Motor neuron (in vitro differentiated cells): ENCODE results near the gene FBXL14. TPM values are rescaled to one million over a fixed set of nuclear protein-coding genes. Genes with fewer than 3 reads are reported as not detected.
A peak's percentile ranks its signal among the peaks of the same experiment; 100 is the strongest.

Experiments used
- ATAC-seq, 8 experiments: fragments of 200-7000 bp; cut with Tn5 transposase; replicated peaks in 6 of 8; 2 replicates each; pipeline ENCODE4 v1.8.0; 2021; ENCODE audit warnings: mild to moderate bottlenecking in 8 of 8, moderate library complexity in 8 of 8
- H3K27ac ChIP-seq, 2 donors: fragments of 250-450 bp; sonication (Bioruptor Pico); 2 replicates each; pipeline ENCODE4 v1.9.0; 2021; ENCODE audit warnings: antibody characterized with exemption in 2 of 2, mild to moderate bottlenecking in 2 of 2, moderate library complexity in 1 of 2
- H3K4me1 ChIP-seq, 2 donors: fragments of 250-450 bp; sonication (Bioruptor Pico); replicated peaks in 1 of 2; 2 replicates each; pipeline ENCODE4 v1.6.1; 2021; ENCODE audit warnings: antibody characterized with exemption in 2 of 2, mild to moderate bottlenecking in 2 of 2, moderate library complexity in 1 of 2
- H3K4me3 ChIP-seq, 5 donors: fragments of 250-450 bp; sonication (Bioruptor Pico); 2 replicates each; pipeline ENCODE4 v1.9.0; 2021; ENCODE audit warnings: antibody characterized with exemption in 5 of 5, mild to moderate bottlenecking in 5 of 5, moderate library complexity in 4 of 5
- WGBS, 10 experiments: fragments of 450-650 bp; shearing (Covaris generic); methylation state at CpG; one replicate each; pipeline ENCODE4 v1.0.0; 2022; 5-methylcytosine and 5-hydroxymethylcytosine counted together
- in situ Hi-C, 9 experiments: fragments of 400-800 bp; cut with MboI; loops; one replicate each; pipeline ENCODE4 v1.15.0; 2021; ENCODE audit warnings: low sequenced_read_pairs in 9 of 9, low pct_unique_long_range_greater_than_20kb in 2 of 9; ENCODE audit not compliant: unreplicated experiment in 9 of 9
- total RNA-seq, 8 experiments: library from RNA; unstranded; fragments of 300-600 nt; gene quantifications; 2 replicates each; pipeline versions ENCODE4 v1.2.3 to v1.2.4, GENCODE V29; 2022

The FBXL14 gene
- total RNA-seq, 8 experiments from 2014 or later = 5.6 to 25.6 (median 10.0) TPM

DNA sequence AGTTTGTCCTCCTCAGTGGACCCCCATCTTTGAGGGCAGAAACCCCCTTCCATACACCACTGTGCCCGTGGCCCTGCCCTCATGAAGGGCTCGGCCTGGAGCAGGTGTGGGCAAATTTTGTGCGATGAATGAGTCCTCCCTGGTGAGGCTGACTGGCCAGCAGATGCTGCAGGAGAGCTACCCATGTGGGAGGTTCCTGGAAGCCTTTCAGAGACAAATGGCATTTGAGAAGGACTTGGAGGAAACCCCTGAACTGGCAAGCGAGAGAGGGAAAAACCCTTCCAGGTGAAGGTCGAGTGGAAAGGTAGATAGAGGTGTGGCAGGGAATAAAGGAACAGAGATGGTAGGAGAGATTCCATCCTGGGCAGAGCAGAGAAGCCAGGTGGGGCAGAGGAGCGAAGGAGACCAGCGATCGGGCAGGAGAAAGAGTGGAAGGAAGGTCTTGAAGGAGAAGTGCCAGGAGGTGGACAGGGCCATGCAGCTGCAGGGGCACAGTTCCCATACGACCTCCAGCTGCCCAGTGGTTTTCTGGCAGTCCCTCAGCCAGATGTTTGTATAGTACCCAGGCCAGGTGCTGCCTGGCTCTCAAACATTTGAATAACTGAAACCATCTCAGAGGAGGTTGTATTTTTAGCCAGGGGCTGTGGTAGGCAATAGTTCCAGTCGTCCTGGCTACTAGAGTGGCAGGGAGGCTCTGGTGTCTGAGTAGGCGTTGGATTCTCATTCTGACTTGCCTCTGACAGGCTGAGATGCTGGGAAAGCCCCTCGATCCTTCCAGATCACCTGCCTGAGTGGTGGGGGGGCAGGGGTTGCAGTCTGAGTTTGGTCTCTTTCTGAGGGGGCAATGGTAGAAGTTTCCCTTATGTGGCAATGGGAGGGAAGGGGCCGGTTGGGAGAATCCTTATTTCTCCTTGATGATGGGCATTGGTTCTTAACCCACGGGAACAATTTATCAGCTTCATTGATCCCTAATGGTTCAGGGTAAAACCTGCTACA, 40.1 kb downstream of the FBXL14 start:
- Histone ChIP-seq H3K27ac (no peak overlapping the region), H3K4me3 (no peak overlapping the region), H3K4me1 (no peaks in the 10 kb centered on the region)
- 40 to 100% (median 81%) methylated on average over 1 to 11 of the region's 14 CpGs; no CpG with 5 or more reads in 1 of the 10 experiments for WGBS, 10 experiments
- no peak for ATAC-seq
- in situ Hi-C loops = loop anchor here in 1 of 9 experiments (25.0 kb wide), 1 partner anchor 442 kb away; no protein-coding TSS in a partner anchor

DNA sequence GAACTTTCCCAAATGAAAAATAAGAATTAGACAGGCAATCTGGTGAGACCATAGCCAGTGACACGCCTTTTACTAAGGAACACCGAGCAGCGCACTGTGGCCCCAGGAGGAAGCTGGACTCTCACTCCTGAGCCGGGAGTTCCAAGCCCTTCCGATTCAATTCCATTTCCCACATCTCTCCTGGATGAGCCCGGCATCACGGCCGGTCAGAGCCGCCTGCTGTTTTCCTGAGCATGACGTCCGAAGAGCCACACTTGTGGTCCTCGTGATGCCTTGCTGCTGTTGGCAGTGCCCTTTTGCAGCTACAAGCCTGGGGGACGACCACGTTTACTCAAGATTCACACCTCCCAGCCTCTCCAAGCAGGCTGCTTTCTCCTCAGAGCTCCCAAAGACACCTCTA, 40.8 kb downstream of the FBXL14 start:
- no peak overlapping the region for H3K4me3 ChIP-seq
- WGBS, 10 experiments = 24 to 100% (median 86%) methylated on average over 1 to 13 of the region's 14 CpGs; no CpG with 5 or more reads in 2 of the 10 experiments
- no peak overlapping the region for H3K27ac ChIP-seq
- ATAC-seq = no peak
- H3K4me1 ChIP-seq = no peaks in the 10 kb centered on the region
- in situ Hi-C loops = loop anchor here in 1 of 9 experiments (25.0 kb wide), 1 partner anchor 441 kb away; no protein-coding TSS in a partner anchor

DNA sequence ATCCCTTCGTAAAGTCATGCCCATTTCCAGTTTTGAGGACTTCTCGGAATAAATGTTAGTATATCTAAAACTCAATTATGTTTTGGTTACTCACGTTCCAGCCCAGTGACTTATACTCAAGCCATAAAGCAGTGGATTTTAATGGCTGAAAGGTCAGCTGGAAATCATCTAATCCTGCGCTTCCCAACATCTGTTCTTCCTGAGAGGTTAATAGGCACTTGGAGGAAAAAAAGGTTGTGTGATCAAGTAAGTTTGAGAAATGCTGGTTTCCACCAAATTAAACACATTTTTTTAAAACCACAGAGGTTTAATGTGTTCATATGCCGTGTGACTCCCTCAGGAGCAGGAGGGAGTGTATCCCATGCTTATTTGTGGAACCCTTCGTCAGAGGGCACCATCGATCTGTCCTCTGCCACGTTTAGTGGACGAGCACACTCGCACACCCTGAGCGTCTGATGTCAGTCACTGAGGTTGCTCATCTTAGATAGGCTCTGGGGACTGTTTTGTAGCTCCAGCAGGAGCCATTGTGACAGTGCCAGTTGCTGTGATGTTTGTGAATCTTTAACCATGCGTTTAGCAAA, 41.4 kb downstream of the FBXL14 start:
- in situ Hi-C loops = loop anchor here in 1 of 9 experiments (25.0 kb wide), 1 partner anchor 441 kb away; no protein-coding TSS in a partner anchor
- peak in 1 of 8 experiments; percentile 53 for ATAC-seq
- WGBS, 10 experiments = 18 to 92% (median 73%) methylated on average over 1 to 11 of the region's 12 CpGs
- no peak overlapping the region for H3K4me3 ChIP-seq
- H3K4me1 ChIP-seq = no peaks in the 10 kb centered on the region
- H3K27ac ChIP-seq = no peak overlapping the region

DNA sequence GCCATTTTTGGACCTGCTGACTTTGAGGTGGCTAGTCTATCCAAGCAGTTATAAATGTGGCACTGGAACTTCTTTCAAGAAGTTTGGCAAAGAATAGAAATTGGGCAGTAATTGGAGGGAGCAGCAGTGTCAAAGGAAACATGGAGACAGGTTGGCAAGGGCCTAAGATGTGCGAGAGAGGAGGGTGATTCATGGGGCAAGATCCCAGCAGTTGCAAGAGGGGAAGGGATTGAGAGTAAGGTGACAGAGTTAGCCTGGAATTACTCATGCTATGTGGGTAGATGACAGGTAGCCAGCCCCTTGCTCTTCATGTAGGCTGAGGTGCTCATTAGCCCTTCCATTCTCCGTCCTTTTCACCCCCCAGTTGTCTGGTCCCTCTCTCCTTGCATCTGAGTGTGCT, 42.2 kb downstream of the FBXL14 start:
- no peak for ATAC-seq
- in situ Hi-C loops = loop anchor here in 1 of 9 experiments (25.0 kb wide), 1 partner anchor 440 kb away; no protein-coding TSS in a partner anchor
- no peak overlapping the region for H3K27ac ChIP-seq
- no peaks in the 10 kb centered on the region for H3K4me1 ChIP-seq
- no peak overlapping the region for H3K4me3 ChIP-seq
- 80 to 100% (median 90%) methylated on average over 1 to 2 of the region's 2 CpGs; no CpG with 5 or more reads in 6 of the 10 experiments for WGBS, 10 experiments

DNA sequence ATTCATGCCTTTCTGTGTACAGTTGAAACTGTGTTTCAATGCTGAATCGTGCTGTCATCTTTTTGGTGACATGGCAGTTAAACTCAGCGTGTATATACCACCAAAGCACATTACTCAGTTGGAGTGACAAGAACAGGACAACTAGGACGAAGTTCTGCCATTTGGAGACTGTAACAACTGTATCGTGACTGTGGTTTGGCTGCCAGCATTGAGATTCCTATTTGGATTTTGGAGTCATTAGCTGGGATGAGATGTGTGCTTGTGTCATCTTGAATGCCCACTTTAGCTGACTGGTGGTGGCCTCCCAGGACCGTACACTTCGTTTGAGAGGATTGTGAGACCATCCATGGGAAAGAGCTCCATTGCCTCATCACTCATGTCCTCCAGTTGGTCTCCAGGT, 42.9 kb downstream of the FBXL14 start:
- WGBS, 10 experiments = 44 to 94% (median 90%) methylated on average over 2 to 6 of the region's 6 CpGs; no CpG with 5 or more reads in 3 of the 10 experiments
- no peak overlapping the region for H3K27ac ChIP-seq
- ATAC-seq = no peak
- no peak overlapping the region for H3K4me3 ChIP-seq
- H3K4me1 ChIP-seq = no peaks in the 10 kb centered on the region
- in situ Hi-C loops = loop anchor here in 1 of 9 experiments (25.0 kb wide), 1 partner anchor 439 kb away; no protein-coding TSS in a partner anchor

DNA sequence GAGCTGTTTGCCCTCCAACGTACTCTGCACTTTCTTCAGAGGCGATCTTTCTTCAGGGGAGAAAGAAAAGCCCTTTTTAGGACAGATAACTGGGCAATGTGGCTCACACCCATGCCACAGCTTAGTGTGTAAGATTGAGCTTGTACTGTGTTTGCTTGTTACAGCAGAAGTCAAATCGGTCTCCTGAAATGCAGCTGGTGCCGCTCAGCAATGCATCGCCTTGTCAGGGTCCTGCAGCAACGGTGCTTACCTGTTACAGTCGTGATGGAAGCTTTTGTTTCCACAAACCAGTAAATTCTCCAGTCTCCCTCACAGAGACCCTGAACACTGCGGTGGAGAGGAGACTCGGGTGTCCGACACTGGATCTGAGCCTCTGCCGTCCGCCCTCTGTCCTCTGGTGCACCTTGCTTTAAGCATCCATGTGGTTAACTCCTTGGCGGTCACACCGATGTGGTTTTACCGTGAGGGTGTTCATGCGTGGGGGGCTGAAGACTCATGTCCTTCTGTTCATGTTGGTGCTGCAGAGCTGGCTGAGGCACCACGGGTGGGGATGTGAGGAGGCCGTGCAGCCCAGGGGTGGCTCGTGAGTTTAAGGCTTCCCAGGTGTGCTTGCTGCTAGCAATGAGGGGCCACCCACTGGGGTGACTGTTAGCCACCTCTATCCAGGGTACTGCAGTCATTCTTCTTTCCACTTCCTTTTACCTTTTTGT, 47.3 kb downstream of the FBXL14 start:
- Histone ChIP-seq H3K4me3 (no peak overlapping the region), H3K27ac (no peak overlapping the region), H3K4me1 (no peaks in the 10 kb centered on the region)
- 33 to 95% (median 76%) methylated on average over 3 to 9 of the region's 19 CpGs; no CpG with 5 or more reads in 2 of the 10 experiments for WGBS, 10 experiments
- in situ Hi-C loops = no loop called here
- ATAC-seq = peak in 1 of 8 experiments; percentile 13

DNA sequence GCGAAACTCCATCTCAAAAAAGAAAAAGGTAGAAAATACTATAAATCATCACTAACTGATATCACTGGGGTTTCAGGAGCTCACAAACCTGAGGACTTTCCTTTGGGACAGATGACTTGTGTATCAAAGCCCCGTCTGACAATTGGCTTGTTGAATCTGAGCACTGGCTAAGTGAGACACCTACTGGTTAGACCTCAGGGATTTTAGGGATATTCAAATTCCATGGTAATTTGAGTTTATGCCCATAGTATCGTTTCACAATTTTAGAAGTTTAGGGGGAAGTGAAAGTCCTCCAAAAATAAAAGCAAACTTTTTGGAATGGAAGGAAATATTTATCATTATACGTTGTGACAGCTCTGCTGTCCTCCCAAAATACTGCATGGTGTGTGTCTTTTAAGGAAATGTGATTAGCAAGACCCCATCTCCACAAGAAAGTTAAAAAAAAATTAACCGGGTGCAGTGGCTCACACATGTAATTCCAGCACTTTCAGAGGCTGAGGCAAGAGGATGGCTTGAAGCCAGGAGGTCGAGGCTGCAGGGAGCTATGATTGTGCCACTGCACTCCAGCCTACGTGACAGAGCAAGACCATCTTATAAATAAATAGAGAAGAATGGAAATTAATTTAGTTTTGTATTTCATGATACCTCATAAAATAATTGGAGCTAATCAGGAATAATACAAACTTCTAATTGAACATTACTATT, 49.2 kb downstream of the FBXL14 start:
- ATAC-seq = peak in 2 of 8 experiments; percentile 23 to 55
- in situ Hi-C loops = no loop called here
- WGBS, 10 experiments = 0 to 94% (median 58%) methylated on average over 1 to 7 of the region's 7 CpGs; no CpG with 5 or more reads in 2 of the 10 experiments
- H3K4me3 ChIP-seq = no peak overlapping the region
- no peak overlapping the region for H3K27ac ChIP-seq
- no peaks in the 10 kb centered on the region for H3K4me1 ChIP-seq

DNA sequence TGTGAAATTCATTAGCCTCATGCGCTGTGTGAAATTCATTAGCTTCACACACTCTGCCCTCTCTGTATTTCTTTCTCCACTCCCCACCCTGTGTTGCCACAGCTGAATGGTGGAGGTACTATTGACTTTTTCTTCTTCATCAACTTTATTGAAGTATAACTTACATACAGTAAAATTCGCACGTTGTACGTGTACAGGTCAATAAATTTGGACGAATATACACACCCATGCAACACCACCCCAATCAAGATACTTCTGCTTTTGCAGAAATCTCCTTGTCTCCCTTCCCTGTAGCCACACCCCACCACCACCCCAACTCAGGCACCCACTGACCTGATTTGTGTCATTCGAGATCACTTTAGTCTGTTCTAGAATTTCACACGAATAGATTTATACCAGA, 51.8 kb downstream of the FBXL14 start:
- 80 to 100% (median 94%) methylated on average over 1 to 7 of the region's 7 CpGs; no CpG with 5 or more reads in 3 of the 10 experiments for WGBS, 10 experiments
- in situ Hi-C loops = no loop called here
- no peak for ATAC-seq
- H3K4me1 ChIP-seq = no peaks in the 10 kb centered on the region
- H3K4me3 ChIP-seq = no peak overlapping the region
- no peak overlapping the region for H3K27ac ChIP-seq

DNA sequence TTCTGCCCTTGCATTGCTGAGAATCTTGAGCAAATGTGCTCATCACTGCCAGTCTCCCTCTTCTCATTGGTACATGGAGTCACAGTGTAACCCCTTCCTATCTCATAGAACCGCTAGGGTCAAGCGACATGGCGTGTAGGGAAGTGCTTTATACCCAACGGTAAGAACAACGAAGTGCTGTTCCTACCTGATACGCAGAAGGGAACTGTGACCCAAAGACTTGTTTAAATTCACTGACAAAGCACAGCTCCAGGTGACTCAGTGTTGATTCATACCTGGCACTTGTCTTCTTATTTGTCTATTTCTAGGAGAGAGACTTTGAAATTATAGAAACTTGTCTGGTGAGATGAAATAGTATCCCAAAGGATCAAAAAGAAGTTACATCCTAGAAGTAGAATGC, 53.7 kb downstream of the FBXL14 start:
- in situ Hi-C loops = no loop called here
- H3K4me3 ChIP-seq = no peak overlapping the region
- WGBS, 10 experiments = 67 to 100% (median 85%) methylated on average over 1 to 6 of the region's 6 CpGs; no CpG with 5 or more reads in 6 of the 10 experiments
- H3K4me1 ChIP-seq = no peaks in the 10 kb centered on the region
- no peak overlapping the region for H3K27ac ChIP-seq
- ATAC-seq = no peak

DNA sequence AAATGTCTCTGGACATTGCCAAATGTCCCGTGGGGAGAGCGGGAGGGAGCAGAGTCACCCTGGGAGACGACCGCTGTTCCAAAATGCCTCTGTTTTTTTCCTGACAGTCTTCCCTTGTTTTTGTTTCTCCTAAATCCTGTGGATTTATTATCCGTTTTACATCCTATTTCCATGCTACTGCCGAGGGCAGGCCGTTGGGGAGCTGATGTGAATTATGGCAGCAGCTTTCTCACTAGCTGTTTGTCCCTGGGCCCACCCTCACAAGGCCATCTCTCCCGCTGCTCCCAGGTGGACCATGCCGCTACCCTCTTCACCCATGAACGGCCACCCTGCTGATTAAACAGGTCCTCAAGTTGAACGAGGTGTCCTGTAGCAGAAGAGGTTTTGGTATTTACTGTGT, 55.2 kb downstream of the FBXL14 start:
- Histone ChIP-seq H3K4me1 (peaks cover 4 to 6% of the 10 kb centered on the region in 2 donors), H3K4me3 (no peak overlapping the region), H3K27ac (no peak overlapping the region)
- 73 to 94% (median 80%) methylated on average over 1 to 8 of the region's 11 CpGs; no CpG with 5 or more reads in 2 of the 10 experiments for WGBS, 10 experiments
- no peak for ATAC-seq
- in situ Hi-C loops = no loop called here

DNA sequence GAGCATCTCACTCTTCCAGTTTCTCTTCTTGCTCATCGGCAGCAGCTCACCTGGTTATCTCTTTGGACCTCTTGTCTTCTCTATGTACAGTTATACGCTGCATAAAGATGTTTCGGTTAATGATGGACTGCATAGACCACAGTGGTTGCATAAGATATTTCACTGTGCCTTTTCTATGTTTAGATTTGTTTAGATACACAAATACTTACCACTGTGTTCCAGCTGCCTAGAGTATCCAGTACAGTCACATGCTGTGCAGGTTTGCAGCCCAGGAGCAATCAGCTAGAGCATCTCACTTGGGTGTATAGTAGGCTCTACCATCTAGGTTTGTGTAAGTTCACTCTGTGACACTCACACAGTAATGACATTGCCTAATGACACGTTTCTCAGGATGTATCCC, 57.6 kb downstream of the FBXL14 start:
- WGBS, 10 experiments = 80 to 100% (median 90%) methylated on average over 1 to 3 of the region's 4 CpGs; no CpG with 5 or more reads in 3 of the 10 experiments
- peaks cover 26 to 28% of the 10 kb centered on the region in 2 donors for H3K4me1 ChIP-seq
- in situ Hi-C loops = no loop called here
- ATAC-seq = no peak
- H3K4me3 ChIP-seq = no peak overlapping the region
- no peak overlapping the region for H3K27ac ChIP-seq

DNA sequence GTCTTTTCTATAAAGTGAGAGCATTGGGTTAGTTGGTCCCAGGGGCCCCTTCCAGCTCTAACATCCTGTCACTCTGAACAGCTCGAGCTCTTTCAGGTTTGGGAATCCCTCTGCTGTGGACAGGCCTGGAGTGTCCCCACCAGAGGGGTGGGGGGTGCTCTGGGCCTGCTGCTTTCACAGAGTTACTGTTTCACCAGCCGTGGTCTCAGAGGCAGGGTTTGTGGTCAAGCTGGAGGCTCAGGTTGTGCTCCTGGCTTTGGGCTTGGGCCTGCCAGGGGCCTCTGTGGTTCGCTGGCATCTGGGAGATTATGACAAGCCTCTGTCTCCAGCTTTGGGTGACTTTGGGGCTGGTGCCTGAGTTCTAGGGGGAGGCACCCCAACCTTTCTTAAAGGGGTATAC, 59.6 kb downstream of the FBXL14 start:
- Histone ChIP-seq H3K27ac (no peak overlapping the region), H3K4me1 (peaks cover 30% of the 10 kb centered on the region in 2 donors), H3K4me3 (no peak overlapping the region)
- in situ Hi-C loops = no loop called here
- WGBS, 10 experiments = 57 to 80% (median 75%) methylated on average over 1 to 2 of the region's 3 CpGs; no CpG with 5 or more reads in 6 of the 10 experiments
- ATAC-seq = no peak
